GM04504 (cell line): ENCODE measurements around the gene PKD2L1.

Experiments
- DNase-seq: peaks from one replicate; pipeline ENCODE4 v3.0.0-alpha.2; 2012; ENCODE audit warnings: low read depth

Gene PKD2L1

GRCh38 chr10:100356067-100357017 is 26.3 kb upstream of the PKD2L1 start:
- no peak for DNase-seq

GRCh38 chr10:100355086-100355485 is 25.1 kb upstream of the PKD2L1 start:
- DNase-seq, result no peak

- no peak for DNase-seq
Observed at GRCh38 chr10:100353770-100354485, 23.9 kb upstream of the PKD2L1 start.

- DNase-seq, result no peak
Observed at GRCh38 chr10:100350914-100351485, 21.0 kb upstream of the PKD2L1 start.

GRCh38 chr10:100349672-100350071 is 19.6 kb upstream of the PKD2L1 start:
- no peak for DNase-seq

- DNase-seq, result no peak
Observed at GRCh38 chr10:100349087-100349486, 19.1 kb upstream of the PKD2L1 start.

GRCh38 chr10:100348389-100348927 is 18.4 kb upstream of the PKD2L1 start:
- no peak for DNase-seq

- DNase-seq, result no peak
Observed at GRCh38 chr10:100347568-100348195, 17.7 kb upstream of the PKD2L1 start.

GRCh38 chr10:100346765-100347567 is 16.9 kb upstream of the PKD2L1 start, which contains the start of gene SCD:
SCD (plus strand) TSS chr10:100347233; CDS start chr10:100347505, 272 bp downstream.
- no peak for DNase-seq

GRCh38 chr10:100346351-100346764 is 16.3 kb upstream of the PKD2L1 start:
- DNase-seq, result no peak

- DNase-seq, result no peak
Observed at GRCh38 chr10:100345570-100346330, 15.7 kb upstream of the PKD2L1 start.

GRCh38 chr10:100344241-100344788 is 14.3 kb upstream of the PKD2L1 start:
- DNase-seq, result no peak

GRCh38 chr10:100342627-100342972 is 12.6 kb upstream of the PKD2L1 start:
- DNase-seq, result no peak

GRCh38 chr10:100341953-100342626 is 12.1 kb upstream of the PKD2L1 start:
- DNase-seq, result no peak

- DNase-seq, result no peak
Observed at GRCh38 chr10:100340948-100341847, 11.2 kb upstream of the PKD2L1 start.

GRCh38 chr10:100339236-100339635 is 9.2 kb upstream of the PKD2L1 start:
- DNase-seq, result no peak

- DNase-seq, result no peak
Observed at GRCh38 chr10:100338434-100339036, 8.5 kb upstream of the PKD2L1 start.

GRCh38 chr10:100334762-100335161 is 4.7 kb upstream of the PKD2L1 start:
- DNase-seq, result no peak
